Activated naive CD4-positive, alpha-beta T cell treated with anti-CD3 and anti-CD28 coated beads for 36 hours (primary cell): ENCODE results near the gene TNFRSF1B. TPM values are rescaled to one million over a fixed set of nuclear protein-coding genes. Genes with fewer than 3 reads are reported as not detected.

Experiments
- CTCF ChIA-PET: fragments of 350-600 bp; sonication (Branson Sonifier 250); formaldehyde crosslinking; loops from one replicate; lab custom pipeline; 2021; ENCODE audit warnings: antibody characterized with exemption; lab: Charles Lee
- DNase-seq: peaks from one replicate; pipeline ENCODE4 v3.0.0-alpha.2; 2020
- H3K27ac Mint-ChIP-seq: one replicate; pipeline ENCODE4 v1.8.0; 2021; ENCODE audit warnings: mild to moderate bottlenecking, mixed read lengths
- H3K27me3 Mint-ChIP-seq: one replicate; pipeline ENCODE4 v1.8.0; 2021; ENCODE audit warnings: low read depth, mixed read lengths
- H3K36me3 Mint-ChIP-seq: one replicate; pipeline ENCODE4 v1.8.0; 2021; ENCODE audit warnings: low read depth, mixed read lengths
- H3K4me1 Mint-ChIP-seq: one replicate; pipeline ENCODE4 v1.8.0; 2021; ENCODE audit warnings: low read depth, mixed read lengths
- H3K4me3 Mint-ChIP-seq: one replicate; pipeline ENCODE4 v1.8.0; 2021; ENCODE audit warnings: mild to moderate bottlenecking, moderate library complexity, mixed read lengths
- H3K9me3 Mint-ChIP-seq: one replicate; pipeline ENCODE4 v1.8.0; 2021; ENCODE audit warnings: mixed read lengths
- intact Hi-C: fragments of 100-400 bp; cut with micrococcal nuclease; formaldehyde crosslinking; loops from one replicate; pipeline ENCODE4 v1.15.1; 2023
- total RNA-seq, 2 experiments: library from RNA; stranded (reverse); gene quantifications; one replicate each; pipeline ENCODE4 v1.2.3, GENCODE V29; 2021

Gene TNFRSF1B
- total RNA-seq, 2 experiments from 2014 or later: 69.4 to 75.7 TPM

DNA sequence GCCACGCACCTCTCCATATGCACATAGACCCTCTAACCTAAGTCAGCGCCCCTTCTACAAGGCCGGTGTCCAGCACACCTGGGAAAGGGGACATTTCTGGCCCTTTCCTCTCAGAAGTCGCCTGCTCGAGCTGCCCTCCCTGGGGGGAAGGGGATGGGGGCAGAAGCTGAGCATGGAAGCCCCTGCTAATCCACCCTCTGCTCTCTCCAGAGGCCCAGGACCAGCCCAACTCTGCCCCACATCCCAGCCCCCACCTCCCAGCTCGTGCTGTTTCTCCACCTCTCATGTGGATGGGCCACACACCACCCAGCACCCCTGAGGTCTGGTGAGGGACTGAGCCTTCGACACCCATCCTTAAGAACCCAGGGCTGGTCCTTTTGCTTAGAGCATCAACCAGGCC, 14.8 kb downstream of the TNFRSF1B start:
- H3K27me3 Mint-ChIP-seq: no peaks in the 10 kb centered on the region
- H3K4me3 Mint-ChIP-seq: no peak overlapping the region
- H3K36me3 Mint-ChIP-seq: peaks cover 18% of the 10 kb centered on the region
- no peak for DNase-seq
- H3K9me3 Mint-ChIP-seq: no peaks in the 10 kb centered on the region
- peaks cover 60% of the 10 kb centered on the region for H3K4me1 Mint-ChIP-seq
- CTCF ChIA-PET: interaction anchor here (1.5 to 3.5 kb wide), 3 partner anchors 28 to 59 kb away, joined by 4 to 17 read pairs (median 8); no protein-coding TSS in a partner anchor
- no peak overlapping the region for H3K27ac Mint-ChIP-seq
- intact Hi-C loops: no loop called here

DNA sequence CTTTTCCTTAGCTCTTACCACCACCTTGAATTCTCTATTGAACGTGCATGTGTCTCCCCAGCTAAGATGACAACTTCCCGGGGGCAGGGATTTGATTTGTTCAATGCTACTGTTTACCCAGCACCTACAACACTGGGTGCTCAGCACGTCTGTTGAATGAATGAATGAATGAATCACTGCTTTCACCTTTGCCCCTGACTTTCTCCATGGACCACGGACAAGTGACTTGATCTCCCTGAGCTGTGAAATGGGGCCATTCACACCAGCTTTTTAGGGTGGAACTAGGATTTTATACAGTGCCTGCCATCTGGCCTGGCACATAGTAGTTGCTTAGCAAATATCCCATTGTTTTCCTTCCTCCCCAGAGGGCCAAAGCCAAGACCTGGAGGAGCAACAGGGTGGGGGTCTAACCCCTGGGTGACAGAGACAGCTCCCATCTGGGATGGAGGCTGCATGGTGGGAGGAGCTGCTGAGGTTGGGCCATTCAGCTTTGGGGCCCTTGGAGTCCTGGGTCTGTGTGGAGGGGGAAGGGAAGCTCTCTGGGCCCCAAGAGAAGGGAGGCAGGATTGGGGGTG, 15.7 kb downstream of the TNFRSF1B start:
- DNase-seq: no peak
- intact Hi-C loops: no loop called here
- Mint-ChIP-seq H3K36me3 (peaks cover 17% of the 10 kb centered on the region), H3K27ac (no peak overlapping the region), H3K27me3 (no peaks in the 10 kb centered on the region), H3K9me3 (no peaks in the 10 kb centered on the region), H3K4me3 (no peak overlapping the region), H3K4me1 (peaks cover 57% of the 10 kb centered on the region)
- CTCF ChIA-PET: interaction anchor here (0.9 to 3.5 kb wide), 7 partner anchors 9 to 60 kb away, joined by 3 to 17 read pairs (median 5); no protein-coding TSS in a partner anchor

DNA sequence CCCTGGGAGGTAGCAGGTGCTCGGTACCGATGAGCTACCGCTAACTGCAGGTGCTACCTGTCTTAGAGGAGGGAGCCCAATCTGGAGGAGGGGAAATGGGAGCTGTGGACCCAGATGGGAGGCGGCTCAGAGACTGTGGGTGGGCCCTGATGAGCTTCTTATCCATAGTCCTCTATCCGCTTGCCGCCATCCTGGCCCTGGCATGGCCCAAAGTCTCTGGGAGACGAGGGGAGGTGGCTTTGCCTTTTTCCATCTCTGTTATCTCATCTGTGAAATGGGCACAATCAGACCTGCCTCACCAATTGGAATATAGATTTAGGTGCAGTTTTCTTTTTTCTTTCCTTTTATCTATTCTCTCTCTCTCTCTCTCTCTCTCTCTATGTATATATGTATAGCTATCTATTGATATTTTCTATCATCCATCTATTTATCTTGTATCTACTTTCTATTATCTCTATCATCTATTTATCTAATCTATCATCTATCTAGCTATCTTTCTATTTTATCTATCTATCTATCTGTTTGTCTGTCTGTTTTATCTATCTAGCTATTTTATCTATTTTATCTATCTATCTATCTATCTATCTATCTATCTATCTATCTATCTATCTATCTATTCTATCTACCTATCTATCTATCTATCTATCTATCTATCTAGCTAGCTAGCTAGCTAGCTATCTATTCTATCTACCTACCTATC, 16.5 kb downstream of the TNFRSF1B start:
- H3K4me1 Mint-ChIP-seq: peaks cover 53% of the 10 kb centered on the region
- no peaks in the 10 kb centered on the region for H3K9me3 Mint-ChIP-seq
- H3K4me3 Mint-ChIP-seq: no peak overlapping the region
- H3K27me3 Mint-ChIP-seq: no peaks in the 10 kb centered on the region
- DNase-seq: no peak
- peaks cover 17% of the 10 kb centered on the region for H3K36me3 Mint-ChIP-seq
- intact Hi-C loops: no loop called here
- CTCF ChIA-PET: interaction anchor here (0.7 to 3.5 kb wide), 8 partner anchors 10 to 60 kb away, joined by 3 to 17 read pairs (median 4); no protein-coding TSS in a partner anchor
- no peak overlapping the region for H3K27ac Mint-ChIP-seq

DNA sequence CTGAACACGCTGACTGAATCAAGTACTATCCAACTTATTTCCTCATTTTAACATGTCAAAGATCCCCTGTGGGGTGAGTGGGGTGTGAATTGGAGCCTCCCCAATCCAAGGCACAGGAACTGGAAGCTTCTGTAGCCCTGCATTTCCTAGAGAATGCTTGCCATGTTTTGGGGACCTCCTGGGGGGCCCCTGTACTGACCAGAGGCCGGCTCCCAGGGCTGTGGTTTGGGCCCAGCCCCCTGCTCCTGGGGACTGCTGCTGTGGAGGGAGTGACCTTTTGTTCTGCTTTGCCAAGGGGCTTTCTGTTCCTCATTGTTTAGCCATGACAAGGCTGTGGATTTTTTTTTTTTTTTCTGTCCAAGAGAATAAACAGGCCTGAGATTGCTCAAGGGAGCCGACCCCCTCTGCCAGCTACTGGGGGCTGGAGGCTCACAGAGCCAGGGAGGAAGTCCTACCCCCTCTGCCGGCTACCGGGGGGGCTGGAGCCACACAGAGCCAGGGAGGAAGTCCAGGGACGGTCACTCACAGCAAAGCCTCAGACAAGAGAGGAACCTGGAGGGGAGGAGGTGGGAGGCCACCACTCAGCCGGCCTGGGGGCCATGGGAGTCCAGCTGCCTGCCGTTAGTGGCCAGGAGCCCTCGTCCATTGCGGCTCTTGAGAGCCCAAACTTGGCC, 17.4 kb downstream of the TNFRSF1B start:
- H3K9me3 Mint-ChIP-seq: no peaks in the 10 kb centered on the region
- H3K27ac Mint-ChIP-seq: no peak overlapping the region
- H3K27me3 Mint-ChIP-seq: no peaks in the 10 kb centered on the region
- H3K4me1 Mint-ChIP-seq: peaks cover 44% of the 10 kb centered on the region
- peaks cover 15% of the 10 kb centered on the region for H3K36me3 Mint-ChIP-seq
- no peak for DNase-seq
- no peak overlapping the region for H3K4me3 Mint-ChIP-seq
- intact Hi-C loops: no loop called here
- CTCF ChIA-PET: interaction anchor here (1.0 to 3.5 kb wide), 4 partner anchors 15 to 66 kb away, joined by 3 to 17 read pairs (median 4); no protein-coding TSS in a partner anchor

DNA sequence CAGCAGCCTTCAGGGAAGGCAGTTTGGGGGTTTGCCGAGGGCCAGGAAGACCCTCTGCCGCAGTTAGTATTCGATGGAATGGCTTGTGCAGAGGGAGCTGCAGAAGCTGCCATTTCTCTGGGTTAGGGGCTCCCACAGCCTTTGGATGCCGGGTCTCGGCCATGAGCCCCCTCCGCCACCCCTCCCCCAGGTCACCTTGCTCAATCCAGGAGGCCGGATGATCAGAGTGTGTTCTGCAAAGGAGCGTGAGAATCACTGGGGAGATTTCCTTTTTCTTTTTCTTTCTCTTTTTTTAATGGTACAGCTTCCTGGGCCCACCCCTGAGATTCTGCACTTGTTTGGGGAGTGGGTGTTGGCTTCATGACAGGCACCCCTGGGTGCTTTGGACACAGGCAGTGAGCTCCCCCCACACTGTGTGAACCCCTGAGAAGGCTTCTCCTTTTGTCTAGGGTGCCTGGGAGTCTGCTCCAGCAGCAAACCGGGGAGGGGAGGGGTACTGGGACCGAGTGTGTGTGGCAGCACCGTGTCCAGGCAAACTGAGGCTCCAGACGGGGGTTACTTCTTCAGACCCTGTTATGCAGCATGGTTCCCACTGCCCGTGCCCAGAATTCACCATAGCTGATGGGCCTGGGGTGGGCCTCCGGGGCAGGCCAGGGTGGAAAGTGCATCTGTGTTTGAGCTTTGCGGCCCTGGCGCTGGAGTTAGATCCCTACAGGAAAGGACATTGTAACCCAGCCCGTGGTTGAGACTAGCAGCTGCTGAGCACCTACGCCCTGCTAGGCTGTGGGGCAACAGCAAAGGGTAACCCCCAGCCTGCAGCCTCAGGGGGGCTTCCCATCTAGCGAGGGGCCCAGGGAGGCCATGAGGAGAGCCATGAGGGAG, 18.5 kb downstream of the TNFRSF1B start:
- H3K36me3 Mint-ChIP-seq: peaks cover 17% of the 10 kb centered on the region
- CTCF ChIA-PET: interaction anchor here (1.0 to 3.5 kb wide), 3 partner anchors 60 to 67 kb away, joined by 3 to 17 read pairs (median 12); no protein-coding TSS in a partner anchor
- no peak overlapping the region for H3K27ac Mint-ChIP-seq
- no peaks in the 10 kb centered on the region for H3K27me3 Mint-ChIP-seq
- no peak overlapping the region for H3K4me3 Mint-ChIP-seq
- no peak for DNase-seq
- H3K9me3 Mint-ChIP-seq: no peaks in the 10 kb centered on the region
- intact Hi-C loops: no loop called here
- H3K4me1 Mint-ChIP-seq: peaks cover 39% of the 10 kb centered on the region

DNA sequence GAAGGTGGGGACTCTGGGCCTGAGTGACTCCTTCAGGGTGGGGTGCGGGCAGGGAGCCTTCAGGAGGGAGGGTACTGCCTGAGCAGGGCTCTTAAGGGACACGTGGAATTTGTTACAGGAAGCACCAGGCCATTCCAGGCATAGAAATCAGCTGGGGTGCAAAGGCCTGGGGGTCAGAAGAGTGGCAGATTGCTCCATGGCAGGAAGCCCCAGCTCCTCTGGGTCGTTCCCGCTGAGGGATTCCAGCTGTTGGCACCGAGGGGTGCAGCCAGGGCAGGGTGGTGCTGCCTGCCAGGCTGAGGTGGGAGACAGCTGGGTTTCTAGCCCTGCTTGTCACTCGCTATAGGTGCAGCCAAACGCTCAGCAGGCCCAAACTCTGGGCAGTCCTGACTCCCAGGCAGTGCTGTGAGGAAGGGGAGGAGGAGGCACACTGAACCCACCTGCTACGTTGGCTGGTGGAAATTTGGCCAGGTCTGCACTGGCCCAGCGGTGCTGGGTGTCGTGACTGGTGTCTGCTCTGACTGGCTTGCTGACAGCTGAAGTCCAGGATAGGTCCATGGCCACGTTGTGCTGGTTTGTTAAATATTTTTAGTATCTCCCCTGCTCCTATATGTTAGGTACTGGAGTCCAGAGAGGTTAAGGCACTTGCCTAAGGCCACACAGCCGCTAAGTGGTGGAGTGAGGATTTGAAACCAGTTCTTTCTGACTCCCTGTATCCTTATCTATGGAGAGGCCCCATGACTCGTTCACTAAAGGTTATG, 19.3 kb downstream of the TNFRSF1B start:
- Mint-ChIP-seq H3K9me3 (no peaks in the 10 kb centered on the region), H3K36me3 (peaks cover 18% of the 10 kb centered on the region), H3K4me1 (peaks cover 35% of the 10 kb centered on the region), H3K27me3 (no peaks in the 10 kb centered on the region), H3K4me3 (no peak overlapping the region), H3K27ac (no peak overlapping the region)
- intact Hi-C loops: no loop called here
- CTCF ChIA-PET: interaction anchor here (2.8 kb wide), 1 partner anchor 61 kb away, joined by 12 read pairs; no protein-coding TSS in a partner anchor
- DNase-seq: no peak

DNA sequence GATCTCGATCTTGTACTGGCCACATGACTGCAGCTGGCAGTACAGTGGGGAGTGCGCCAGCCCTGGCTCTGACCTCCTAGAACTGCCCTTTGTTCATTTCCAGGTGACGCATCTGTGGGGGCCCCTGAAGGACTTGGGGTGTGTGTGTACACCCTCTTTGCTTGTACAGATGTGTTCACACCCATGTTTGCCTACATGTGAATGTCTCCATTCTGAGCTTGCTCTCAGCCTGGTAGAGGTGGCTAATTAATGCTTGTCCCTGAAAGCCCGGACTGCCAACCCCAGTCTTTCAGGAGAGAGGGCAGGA, 19.8 kb downstream of the TNFRSF1B start:
- CTCF ChIA-PET: interaction anchor here (2.8 kb wide), 1 partner anchor 62 kb away, joined by 12 read pairs; no protein-coding TSS in a partner anchor
- H3K4me3 Mint-ChIP-seq: no peak overlapping the region

DNA sequence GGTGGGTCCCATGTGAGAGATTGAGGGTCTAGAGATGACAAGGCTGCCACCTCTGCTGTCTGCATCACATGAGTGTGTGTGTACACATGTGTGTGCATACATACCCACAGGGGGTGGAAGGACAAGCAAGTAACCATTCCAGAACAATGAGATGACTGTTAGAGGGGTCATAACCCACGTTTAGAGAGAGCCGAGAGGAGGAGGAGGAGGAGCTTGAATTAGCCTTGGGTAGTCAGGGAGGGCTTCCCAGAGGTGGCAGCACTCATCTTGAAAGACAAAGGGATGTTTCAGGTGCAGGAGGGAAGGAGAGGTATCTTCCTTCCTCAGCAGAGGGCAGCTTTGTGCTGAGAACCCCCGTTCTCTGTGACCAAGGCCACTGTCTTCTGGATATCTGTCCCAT, 21.3 kb downstream of the TNFRSF1B start:
- CTCF ChIA-PET: interaction anchor here (1.0 to 2.8 kb wide), 2 partner anchors 20 to 63 kb away, joined by 4 to 12 read pairs; no protein-coding TSS in a partner anchor
- peaks cover 18% of the 10 kb centered on the region for H3K4me1 Mint-ChIP-seq
- peaks cover 22% of the 10 kb centered on the region for H3K36me3 Mint-ChIP-seq
- no peak for DNase-seq
- intact Hi-C loops: no loop called here
- H3K4me3 Mint-ChIP-seq: no peak overlapping the region
- H3K27ac Mint-ChIP-seq: no peak overlapping the region
- H3K9me3 Mint-ChIP-seq: no peaks in the 10 kb centered on the region
- H3K27me3 Mint-ChIP-seq: no peaks in the 10 kb centered on the region

More for the DNA sequence above, 19.8 kb downstream of the TNFRSF1B start:
- Mint-ChIP-seq H3K36me3 (peaks cover 18% of the 10 kb centered on the region), H3K27ac (no peak overlapping the region), H3K27me3 (no peaks in the 10 kb centered on the region), H3K4me1 (peaks cover 32% of the 10 kb centered on the region), H3K9me3 (no peaks in the 10 kb centered on the region)
- intact Hi-C loops: no loop called here
- no peak for DNase-seq

DNA sequence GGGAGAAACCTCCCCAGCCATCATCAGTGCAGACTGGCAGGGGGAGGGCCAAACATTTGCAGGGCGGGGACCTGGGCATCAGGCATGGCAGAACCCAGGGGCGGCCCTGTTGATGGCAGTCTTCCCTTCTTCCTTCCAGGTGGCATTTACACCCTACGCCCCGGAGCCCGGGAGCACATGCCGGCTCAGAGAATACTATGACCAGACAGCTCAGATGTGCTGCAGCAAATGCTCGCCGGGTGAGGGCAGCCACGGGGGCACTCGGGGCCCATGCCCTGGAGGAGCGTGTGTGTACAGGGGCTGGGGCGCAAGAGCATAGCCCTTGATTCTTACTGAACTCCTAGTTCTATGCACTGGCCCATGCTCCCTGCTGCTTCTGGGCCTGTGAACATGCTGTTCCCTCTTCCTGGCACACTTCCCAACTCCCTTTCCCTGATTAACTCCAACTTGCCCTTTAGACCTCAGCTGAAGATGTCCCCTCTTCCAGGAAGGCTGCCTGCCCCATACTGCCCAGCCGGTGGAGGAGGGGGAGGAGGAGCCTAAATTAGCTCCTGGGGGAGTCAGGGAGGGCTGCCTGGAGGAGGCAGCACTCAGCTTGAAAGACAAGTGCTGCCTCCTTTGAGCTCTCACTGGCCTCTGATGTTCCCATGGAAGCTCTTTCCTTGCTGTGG, 22.0 kb downstream of the TNFRSF1B start:
- intact Hi-C loops: loop anchor here (1.0 kb wide), 1 partner anchor 36 kb away; no protein-coding TSS in a partner anchor
- Mint-ChIP-seq H3K27me3 (no peaks in the 10 kb centered on the region), H3K4me3 (no peak overlapping the region), H3K4me1 (peaks cover 17% of the 10 kb centered on the region), H3K9me3 (no peaks in the 10 kb centered on the region), H3K27ac (peak overlapping the region; percentile 9), H3K36me3 (peaks cover 23% of the 10 kb centered on the region)
- CTCF ChIA-PET: interaction anchor here (0.9 kb wide), 1 partner anchor 64 kb away, joined by 3 read pairs; no protein-coding TSS in a partner anchor
- DNase-seq: no peak

DNA sequence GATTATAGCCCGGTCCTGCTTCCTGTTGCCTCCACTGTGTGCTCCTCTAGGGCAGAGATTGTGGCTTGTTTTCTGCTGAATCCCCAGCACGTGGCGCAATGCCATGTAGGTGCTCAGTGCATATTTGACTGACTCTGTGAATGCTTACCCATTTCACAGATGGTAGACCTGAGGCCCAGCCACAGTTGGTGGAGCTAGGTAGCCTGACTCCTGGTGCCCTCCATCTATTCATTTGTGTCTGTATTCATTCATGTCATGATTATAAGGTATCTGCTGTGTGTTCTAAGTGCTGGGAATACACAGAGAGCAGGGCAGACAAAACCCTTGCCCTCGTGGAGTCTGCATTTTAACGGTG, 22.5 kb downstream of the TNFRSF1B start:
- Mint-ChIP-seq H3K4me1 (peaks cover 16% of the 10 kb centered on the region), H3K36me3 (peaks cover 28% of the 10 kb centered on the region), H3K4me3 (no peak overlapping the region), H3K27me3 (no peaks in the 10 kb centered on the region), H3K9me3 (no peaks in the 10 kb centered on the region), H3K27ac (no peak overlapping the region)
- CTCF ChIA-PET: interaction anchor here (0.9 kb wide), 1 partner anchor 64 kb away, joined by 3 read pairs; no protein-coding TSS in a partner anchor
- no peak for DNase-seq
- intact Hi-C loops: loop anchor here (1.0 kb wide), 1 partner anchor 35 kb away; no protein-coding TSS in a partner anchor
